Natural killer cell (primary cell): ENCODE measurements around the gene ARHGEF35. TPM values are rescaled to one million over a fixed set of nuclear protein-coding genes. Genes with fewer than 3 reads are reported as not detected.

ENCODE experiments used
- ATAC-seq, 3 donors: fragments of 150-1000 bp in 2 of 3; fragments of 200-7000 bp in 1 of 3; cut with Tn5 transposase; 1 replicate in 1 of 3; 2 replicates in 2 of 3; pipeline ENCODE4 v1.10.0; 2021; ENCODE audit warnings: mild to moderate bottlenecking in 2 of 3, moderate library complexity in 2 of 3
- DNase-seq, 2 donors: peaks; one replicate each; pipeline versions ENCODE4 v3.0.0 to v3.0.0-alpha.2; 2013 to 2021; ENCODE audit warnings: mixed read lengths in 1 of 2
- H3K27ac ChIP-seq: one replicate; pipeline ENCODE4 v1.5.1; 2013; ENCODE audit warnings: mild to moderate bottlenecking, low read length
- H3K27me3 ChIP-seq: one replicate; pipeline ENCODE4 v1.6.1; 2013; ENCODE audit warnings: low read length; ENCODE audit not compliant: control insufficient read depth, insufficient read depth
- H3K36me3 ChIP-seq: one replicate; pipeline ENCODE4 v1.6.1; 2013; ENCODE audit warnings: low read length; ENCODE audit not compliant: control insufficient read depth, insufficient read depth
- H3K4me1 ChIP-seq: one replicate; pipeline ENCODE4 v1.6.1; 2013; ENCODE audit warnings: low read length; ENCODE audit not compliant: control insufficient read depth, insufficient read depth
- H3K4me3 ChIP-seq: one replicate; pipeline ENCODE4 v1.5.1; 2013; ENCODE audit warnings: low read length
- H3K9me3 ChIP-seq: one replicate; pipeline ENCODE4 v1.6.1; 2013; ENCODE audit warnings: low read length; ENCODE audit not compliant: control insufficient read depth, insufficient read depth
- H3K27ac Mint-ChIP-seq, 2 donors: one replicate each; pipeline ENCODE4 v1.8.0; 2022; ENCODE audit warnings: mild to moderate bottlenecking in 2 of 2, mixed read lengths in 2 of 2, moderate library complexity in 1 of 2
- H3K27me3 Mint-ChIP-seq, 2 donors: one replicate each; pipeline ENCODE4 v1.8.0; 2022; ENCODE audit warnings: low read depth in 2 of 2, mixed read lengths in 2 of 2
- H3K36me3 Mint-ChIP-seq: one replicate; pipeline ENCODE4 v1.8.0; 2022; ENCODE audit warnings: mixed read lengths
- H3K4me1 Mint-ChIP-seq, 2 donors: one replicate each; pipeline ENCODE4 v1.8.0; 2022; ENCODE audit warnings: mixed read lengths in 2 of 2
- H3K4me3 Mint-ChIP-seq: one replicate; pipeline ENCODE4 v1.8.0; 2022; ENCODE audit warnings: mild to moderate bottlenecking, moderate library complexity, mixed read lengths
- H3K9me3 Mint-ChIP-seq, 2 donors: one replicate each; pipeline ENCODE4 v1.8.0; 2022; ENCODE audit warnings: mixed read lengths in 2 of 2
- WGBS: methylation state at CpG from one replicate; pipeline ENCODE4 v1.1.7; 2013; ENCODE audit warnings: missing lambda C conversion rate; ENCODE audit not compliant: insufficient coverage; 5-methylcytosine and 5-hydroxymethylcytosine counted together
- intact Hi-C: fragments of 100-400 bp; cut with micrococcal nuclease; formaldehyde crosslinking; loops from one replicate; pipeline ENCODE4 v1.14.2; 2022
- total RNA-seq, 4 donors: library from RNA; stranded (reverse); fragments of 120-200 nt in 1 of 4; gene quantifications; one replicate each; pipeline versions ENCODE4 v1.2.3 to v1.2.4, GENCODE V29; 2013 to 2022
- TF ChIP-seq, protein P1 (sequence below): fragments of 200-600 bp; IDR thresholded peaks from one replicate; pipeline ENCODE4 v1.8.0; 2022; ENCODE audit warnings: antibody characterized with exemption

Gene ARHGEF35
- total RNA-seq, 3 donors from 2014 or later (not counting 1 experiment from before 2014, with no cell fraction given) = 0.50 to 2.4 (median 1.2) TPM

DNA sequence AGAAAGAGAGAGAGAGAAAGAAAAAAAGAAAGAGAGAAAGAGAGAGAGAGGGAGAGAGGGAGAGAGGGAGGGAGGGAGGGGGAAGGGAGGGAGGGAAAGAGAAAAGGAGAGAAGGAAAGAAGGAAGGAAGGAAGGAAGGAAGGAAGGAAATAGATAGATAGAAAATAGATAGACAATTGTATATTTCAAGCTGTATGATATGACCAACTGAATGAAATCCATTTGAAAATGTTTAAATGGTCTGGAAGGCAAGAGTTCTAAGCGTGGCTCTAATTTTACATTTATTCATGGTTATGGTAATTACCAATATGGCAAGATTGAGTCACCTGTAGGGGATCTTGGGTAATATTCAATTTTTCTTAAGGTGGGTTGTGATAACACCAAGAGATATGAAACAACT is 36.8 kb downstream of the ARHGEF35 start:
- TF ChIP-seq, protein P1, sequence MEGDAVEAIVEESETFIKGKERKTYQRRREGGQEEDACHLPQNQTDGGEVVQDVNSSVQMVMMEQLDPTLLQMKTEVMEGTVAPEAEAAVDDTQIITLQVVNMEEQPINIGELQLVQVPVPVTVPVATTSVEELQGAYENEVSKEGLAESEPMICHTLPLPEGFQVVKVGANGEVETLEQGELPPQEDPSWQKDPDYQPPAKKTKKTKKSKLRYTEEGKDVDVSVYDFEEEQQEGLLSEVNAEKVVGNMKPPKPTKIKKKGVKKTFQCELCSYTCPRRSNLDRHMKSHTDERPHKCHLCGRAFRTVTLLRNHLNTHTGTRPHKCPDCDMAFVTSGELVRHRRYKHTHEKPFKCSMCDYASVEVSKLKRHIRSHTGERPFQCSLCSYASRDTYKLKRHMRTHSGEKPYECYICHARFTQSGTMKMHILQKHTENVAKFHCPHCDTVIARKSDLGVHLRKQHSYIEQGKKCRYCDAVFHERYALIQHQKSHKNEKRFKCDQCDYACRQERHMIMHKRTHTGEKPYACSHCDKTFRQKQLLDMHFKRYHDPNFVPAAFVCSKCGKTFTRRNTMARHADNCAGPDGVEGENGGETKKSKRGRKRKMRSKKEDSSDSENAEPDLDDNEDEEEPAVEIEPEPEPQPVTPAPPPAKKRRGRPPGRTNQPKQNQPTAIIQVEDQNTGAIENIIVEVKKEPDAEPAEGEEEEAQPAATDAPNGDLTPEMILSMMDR = no peak
- no peak overlapping the region for H3K4me3 Mint-ChIP-seq
- Histone ChIP-seq H3K4me1 (no peaks in the 10 kb centered on the region), H3K36me3 (no peaks in the 10 kb centered on the region), H3K4me3 (no peak overlapping the region), H3K27me3 (peaks cover 2% of the 10 kb centered on the region), H3K9me3 (no peaks in the 10 kb centered on the region), H3K27ac (no peak overlapping the region)
- intact Hi-C loops = no loop called here
- H3K27me3 Mint-ChIP-seq = peaks cover 8 to 9% of the 10 kb centered on the region in 2 donors
- no peak for ATAC-seq
- no peak for DNase-seq
- no peaks in the 10 kb centered on the region for H3K36me3 Mint-ChIP-seq
- H3K9me3 Mint-ChIP-seq = no peaks in the 10 kb centered on the region
- no peaks in the 10 kb centered on the region for H3K4me1 Mint-ChIP-seq
- WGBS = 90% methylated on average over 1 of the region's 1 CpG
- H3K27ac Mint-ChIP-seq = no peak overlapping the region

DNA sequence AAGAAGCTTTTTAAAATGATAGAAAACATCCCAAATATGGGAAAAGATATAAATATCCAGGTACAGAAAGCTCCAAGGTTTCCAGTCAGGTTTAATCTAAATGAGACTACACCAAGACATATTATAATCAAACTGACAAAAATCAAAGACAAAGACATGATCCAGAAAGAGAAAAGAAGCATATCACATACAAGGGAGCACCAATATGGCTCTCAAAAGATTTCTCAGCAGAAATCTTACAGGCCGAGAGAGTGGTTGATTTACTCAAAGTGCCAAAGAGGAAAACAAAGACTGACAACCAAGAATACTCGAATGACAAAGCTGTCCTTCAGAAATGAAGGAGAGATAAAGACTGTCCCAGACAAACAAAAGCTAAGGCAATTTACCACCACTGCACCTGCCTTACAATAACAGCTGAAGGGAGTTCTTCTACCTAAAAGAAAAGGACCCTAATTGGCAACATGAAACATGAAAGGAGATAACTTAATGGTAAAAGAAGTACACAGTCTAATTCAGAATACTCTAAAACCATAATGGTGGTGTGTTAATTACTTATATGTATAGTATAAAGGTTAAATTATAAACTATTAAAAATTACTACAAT is 47.3 kb downstream of the ARHGEF35 start:
- Mint-ChIP-seq H3K9me3 (peaks cover 14 to 21% of the 10 kb centered on the region in 2 donors), H3K27me3 (peaks cover 0 to 6% of the 10 kb centered on the region in 2 donors), H3K4me3 (no peak overlapping the region), H3K4me1 (no peaks in the 10 kb centered on the region), H3K27ac (no peak overlapping the region), H3K36me3 (peaks cover 18% of the 10 kb centered on the region)
- DNase-seq = no peak
- ATAC-seq = no peak
- no peak overlapping the region for H3K4me3 ChIP-seq
- H3K9me3 ChIP-seq = peaks cover 8% of the 10 kb centered on the region
- H3K27ac ChIP-seq = no peak overlapping the region
- H3K27me3 ChIP-seq = no peaks in the 10 kb centered on the region
- WGBS = 90% methylated on average over 2 of the region's 2 CpGs
- intact Hi-C loops = no loop called here
- H3K36me3 ChIP-seq = no peaks in the 10 kb centered on the region
- TF ChIP-seq, protein P1 = no peak
- H3K4me1 ChIP-seq = no peaks in the 10 kb centered on the region

DNA sequence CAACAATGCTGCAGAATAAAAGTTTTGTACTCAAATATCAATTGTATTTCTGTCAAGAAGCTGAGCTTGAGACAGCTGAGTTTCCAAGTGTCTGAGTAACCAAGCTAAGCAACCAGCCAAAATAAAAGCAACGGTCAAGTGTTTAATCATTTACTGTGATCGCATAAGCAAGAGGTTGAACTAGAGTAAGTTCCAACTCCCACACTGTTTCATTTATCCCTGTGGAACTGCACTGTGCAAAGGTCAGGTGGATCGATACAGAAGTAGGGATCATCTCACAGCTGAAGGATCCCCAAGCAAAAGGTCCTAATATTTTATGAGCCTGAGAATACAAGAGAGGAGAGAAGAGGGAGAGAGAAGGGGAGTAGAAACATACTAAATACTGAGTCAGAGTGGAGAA is 51.2 kb downstream of the ARHGEF35 start:
- H3K4me1 Mint-ChIP-seq = no peaks in the 10 kb centered on the region

More for the DNA sequence above, 51.2 kb downstream of the ARHGEF35 start:
- H3K36me3 Mint-ChIP-seq = peaks cover 11% of the 10 kb centered on the region
- no peak overlapping the region for H3K27ac Mint-ChIP-seq
- WGBS = 94% methylated on average over 3 of the region's 3 CpGs
- no peak overlapping the region for H3K27ac ChIP-seq
- H3K27me3 ChIP-seq = no peaks in the 10 kb centered on the region
- intact Hi-C loops = no loop called here
- H3K27me3 Mint-ChIP-seq = peaks cover 0 to 8% of the 10 kb centered on the region in 2 donors
- no peaks in the 10 kb centered on the region for H3K36me3 ChIP-seq
- DNase-seq (no peak), ATAC-seq (no peak)
- H3K9me3 Mint-ChIP-seq = peaks cover 14 to 15% of the 10 kb centered on the region in 2 donors
- H3K4me1 ChIP-seq = no peaks in the 10 kb centered on the region
- TF ChIP-seq, protein P1 = no peak
- no peak overlapping the region for H3K4me3 ChIP-seq
- peaks cover 8% of the 10 kb centered on the region for H3K9me3 ChIP-seq
- no peak overlapping the region for H3K4me3 Mint-ChIP-seq
